ENCODE results near the gene ING5.

The ING5 gene

GRCh38 chr2:241673189-241673663 is 28.6 kb upstream of the ING5 start:
- DNase-seq: no peak

- DNase-seq: no peak
Observed at GRCh38 chr2:241673797-241674725, 27.8 kb upstream of the ING5 start.

GRCh38 chr2:241675885-241676284 is 26.0 kb upstream of the ING5 start:
- DNase-seq: no peak

- no peak for DNase-seq
Observed at GRCh38 chr2:241676665-241677064, 25.2 kb upstream of the ING5 start.

- no peak for DNase-seq
Observed at GRCh38 chr2:241677392-241677791, 24.4 kb upstream of the ING5 start.

- no peak for DNase-seq
Observed at GRCh38 chr2:241678307-241678706, 23.5 kb upstream of the ING5 start.

- DNase-seq: no peak
Observed at GRCh38 chr2:241678784-241679540, 22.9 kb upstream of the ING5 start.

- DNase-seq: no peak
Observed at GRCh38 chr2:241680044-241680443, 21.8 kb upstream of the ING5 start.

GRCh38 chr2:241680827-241681599 is 20.8 kb upstream of the ING5 start:
- no peak for DNase-seq

- DNase-seq: no peak
Observed at GRCh38 chr2:241686324-241686649, 15.6 kb upstream of the ING5 start.

- peak; percentile 92 for DNase-seq
Observed at GRCh38 chr2:241686650-241687425, 15.0 kb upstream of the ING5 start, which contains the start of gene DTYMK. TSS of gene DTYMK (minus strand) at chr2:241686815. CDS start at chr2:241686783, 32 bp downstream.

GRCh38 chr2:241689306-241689705 is 12.5 kb upstream of the ING5 start:
- DNase-seq: no peak

GRCh38 chr2:241690202-241690717 is 11.6 kb upstream of the ING5 start:
- DNase-seq: no peak

- DNase-seq: no peak
Observed at GRCh38 chr2:241692448-241692847, 9.4 kb upstream of the ING5 start.

- no peak for DNase-seq
Observed at GRCh38 chr2:241695651-241696050, 6.2 kb upstream of the ING5 start.

GRCh38 chr2:241701149-241701398 is 765 bp upstream of the ING5 start:
- DNase-seq: no peak

- peak; percentile 81 for DNase-seq
Observed at GRCh38 chr2:241702155-241703031, 554 bp downstream of the ING5 start.

- no peak for DNase-seq
Observed at GRCh38 chr2:241703032-241703604, 1.3 kb downstream of the ING5 start.

GRCh38 chr2:241706537-241706936 is 4.7 kb downstream of the ING5 start:
- DNase-seq: no peak

- no peak for DNase-seq
Observed at GRCh38 chr2:241708879-241709278, 7.0 kb downstream of the ING5 start.

- no peak for DNase-seq
Observed at GRCh38 chr2:241719093-241719492, 17.3 kb downstream of the ING5 start.
